ENCODE measurements around the gene DGCR2. TPM values are rescaled to one million over a fixed set of nuclear protein-coding genes. Genes with fewer than 3 reads are reported as not detected.
"Not testable (repeated sequence)": the region's sequence is repeated elsewhere in the genome, so short reads cannot be mapped to it uniquely, and the experiment has no call there.

Gene DGCR2
- total RNA-seq, 1 experiment from 2014 or later = 33.6 TPM

DNA sequence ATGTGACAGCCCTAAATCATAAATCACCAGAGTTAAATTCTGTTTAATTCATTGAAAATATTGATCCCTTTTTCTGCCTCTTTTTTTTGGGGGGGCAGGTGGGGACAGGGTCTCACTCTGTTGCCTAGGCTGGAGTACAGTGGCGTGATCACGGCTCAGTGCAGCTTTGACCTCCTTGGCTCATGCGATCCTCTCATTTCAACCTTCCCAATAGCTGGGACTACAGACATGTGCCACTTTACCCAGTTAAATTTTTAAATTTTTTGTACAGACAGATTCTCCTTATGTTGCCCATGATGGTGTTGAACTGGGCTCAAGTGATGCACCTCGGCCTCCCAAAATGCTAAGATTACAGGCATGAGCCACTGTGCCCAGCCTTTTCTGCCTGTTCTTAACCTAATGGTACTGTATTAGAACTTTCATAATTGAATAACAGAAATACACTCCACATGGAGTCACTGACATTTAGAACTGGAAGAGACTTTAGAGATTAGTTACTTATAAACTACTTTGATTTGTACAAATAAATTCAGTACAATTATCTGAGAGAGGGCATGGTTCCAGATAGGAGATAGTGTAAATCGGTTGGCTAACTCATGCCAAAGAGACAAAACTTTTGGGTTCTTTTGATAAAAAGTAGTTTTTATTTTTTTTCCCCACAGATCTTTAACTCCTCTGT, 109.8 kb downstream of the DGCR2 start:
- DNase-seq (ENCODE audit: low read depth) = no peak

DNA sequence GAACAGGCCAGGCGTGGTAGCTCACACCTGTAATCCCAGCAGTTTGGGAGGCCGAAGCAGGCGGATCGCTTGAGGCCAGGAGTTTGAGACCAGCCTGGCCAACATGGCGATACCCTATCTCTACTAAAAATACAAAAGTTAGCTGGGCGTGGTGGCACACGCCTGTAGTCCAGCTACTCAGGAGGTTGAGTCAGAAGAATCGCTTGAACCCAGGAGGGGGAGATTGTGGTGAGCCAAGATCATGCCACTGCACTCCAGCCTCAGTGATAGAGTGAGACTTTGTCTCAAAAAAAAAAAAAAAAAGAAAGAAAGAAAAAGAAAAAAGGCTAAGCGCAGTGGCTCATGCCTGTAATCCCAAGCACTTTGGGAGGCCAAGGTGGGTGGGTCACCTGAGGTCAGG, 110.6 kb downstream of the DGCR2 start:
- DNase-seq (ENCODE audit: low read depth) = not testable (repeated sequence)

DNA sequence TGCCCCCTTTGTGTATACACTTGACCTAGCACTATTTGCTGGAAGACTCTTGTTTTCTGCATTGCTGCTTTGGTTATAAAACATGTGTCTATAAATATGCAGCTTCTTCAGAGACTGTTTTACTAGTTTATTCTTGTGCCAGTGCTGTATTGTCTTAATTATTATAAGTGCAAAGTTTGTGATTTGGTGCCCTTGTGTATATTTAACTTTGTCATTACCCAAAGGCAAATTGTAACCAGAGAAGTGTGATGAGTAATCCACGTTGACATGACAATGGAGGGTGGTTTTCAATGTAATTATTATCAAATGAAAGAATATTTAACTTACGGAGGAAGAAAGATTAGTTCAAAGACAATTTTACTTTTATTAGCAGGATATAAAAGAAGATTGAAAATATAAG, 111.1 kb downstream of the DGCR2 start:
- no peak for DNase-seq (ENCODE audit: low read depth)

- no peak for DNase-seq (ENCODE audit: low read depth)
Observed at GRCh38 chr22:19005905-19006304, 116.3 kb downstream of the DGCR2 start.

- DNase-seq (ENCODE audit: low read depth) = no peak
Observed at GRCh38 chr22:19004471-19004870, 117.7 kb downstream of the DGCR2 start.

GRCh38 chr22:19003508-19003907, 118.7 kb downstream of the DGCR2 start:
- DNase-seq (ENCODE audit: low read depth) = no peak

- DNase-seq (ENCODE audit: low read depth) = no peak
Observed at GRCh38 chr22:19002684-19003038, 119.6 kb downstream of the DGCR2 start.

- no peak for DNase-seq (ENCODE audit: low read depth)
Observed at GRCh38 chr22:19001204-19001603, 121.0 kb downstream of the DGCR2 start.

DNA sequence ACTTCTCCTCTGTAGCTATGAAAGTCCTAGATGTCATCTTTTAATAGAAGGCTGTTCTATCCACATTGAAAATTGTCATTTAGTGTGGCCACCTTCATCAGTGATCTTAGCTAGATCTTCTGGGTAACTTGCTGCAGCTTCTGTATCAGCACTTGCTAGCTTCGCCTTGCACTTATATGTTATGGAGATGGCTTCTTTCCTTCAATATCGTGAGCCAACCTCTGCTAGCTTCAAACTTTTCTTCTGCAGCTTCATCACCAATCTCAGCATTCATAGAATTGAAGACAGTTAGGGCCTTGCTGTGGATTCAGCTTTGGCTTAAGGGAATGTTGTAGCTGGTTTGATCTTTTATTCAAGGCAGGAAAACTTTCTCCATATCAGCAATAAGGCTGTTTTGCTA, 122.1 kb downstream of the DGCR2 start:
- not testable (repeated sequence) for DNase-seq (ENCODE audit: low read depth)

GRCh38 chr22:18999416-18999815, 122.8 kb downstream of the DGCR2 start:
- no peak for DNase-seq (ENCODE audit: low read depth)

DNA sequence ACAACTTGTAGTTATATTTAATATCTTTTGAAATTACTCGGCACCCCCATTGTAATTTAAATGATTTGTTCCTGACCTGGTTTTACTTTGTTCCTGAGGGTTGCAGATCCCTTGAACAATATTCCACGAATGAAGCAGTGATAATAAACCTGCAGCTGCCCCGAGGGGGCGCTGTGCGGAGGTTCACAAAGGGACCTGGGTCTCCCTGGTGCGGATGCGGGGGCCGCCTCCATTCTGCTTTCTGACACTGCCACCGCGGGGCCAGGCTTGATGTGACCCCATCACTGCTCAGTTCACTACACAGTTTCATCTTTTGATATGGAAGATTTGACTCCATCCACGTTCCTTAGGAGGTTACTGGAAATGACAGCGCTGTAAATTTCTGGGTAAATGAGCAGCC, 123.2 kb downstream of the DGCR2 start:
- no peak for DNase-seq (ENCODE audit: low read depth)

GRCh38 chr22:18997925-18998315, 124.3 kb downstream of the DGCR2 start:
- DNase-seq (ENCODE audit: low read depth) = no peak

GRCh38 chr22:18997306-18997924, 124.8 kb downstream of the DGCR2 start:
- no peak for DNase-seq (ENCODE audit: low read depth)

DNA sequence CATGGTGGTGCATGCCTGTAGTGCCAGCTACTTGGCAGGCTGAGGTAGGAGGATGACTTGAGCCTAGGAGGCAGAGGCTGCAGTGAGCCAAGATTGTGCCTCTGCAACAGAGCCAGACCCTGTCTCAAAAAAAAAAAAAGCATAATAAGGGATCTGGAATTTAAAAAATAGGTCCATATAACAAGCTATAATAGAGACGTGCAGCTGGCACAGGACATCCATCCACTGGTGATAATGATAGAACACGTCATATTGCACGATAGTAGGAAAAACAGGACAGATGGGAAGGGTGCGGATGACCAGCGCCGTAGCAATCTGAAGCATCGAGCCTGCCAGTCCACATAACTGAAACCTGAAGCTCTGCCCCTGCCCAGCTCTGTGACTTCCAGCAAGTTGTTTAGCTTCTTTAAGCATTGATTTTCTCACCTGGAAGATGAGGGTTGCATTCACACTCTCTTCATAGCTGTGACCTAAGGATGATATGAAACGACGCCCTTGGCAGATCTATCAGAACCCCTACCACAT, 125.8 kb downstream of the DGCR2 start:
- DNase-seq (ENCODE audit: low read depth) = no peak

DNA sequence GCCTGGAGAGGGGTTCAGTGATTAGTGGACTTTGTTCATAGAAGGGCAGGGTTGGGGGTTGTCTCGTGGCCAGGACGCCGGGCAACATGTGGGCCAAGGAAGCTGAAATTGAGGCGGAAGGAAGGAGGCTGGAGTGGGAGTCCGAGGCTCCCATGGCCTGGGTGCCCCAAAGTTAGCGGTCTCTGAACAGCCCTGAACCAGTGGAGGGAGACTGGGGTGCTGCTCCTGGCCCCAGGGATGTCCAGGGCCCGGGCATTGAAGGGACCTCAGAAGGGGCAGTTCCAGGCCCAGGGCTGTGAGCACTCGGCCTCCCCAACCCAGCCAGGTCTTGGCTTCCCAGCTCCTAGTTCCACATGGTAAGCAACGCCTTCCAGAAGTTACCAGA, 126.9 kb downstream of the DGCR2 start:
- DNase-seq (ENCODE audit: low read depth) = no peak

- DNase-seq (ENCODE audit: low read depth) = no peak
Observed at GRCh38 chr22:18994701-18995326, 127.4 kb downstream of the DGCR2 start.

- DNase-seq (ENCODE audit: low read depth) = no peak
Observed at GRCh38 chr22:18994056-18994455, 128.2 kb downstream of the DGCR2 start.

DNA sequence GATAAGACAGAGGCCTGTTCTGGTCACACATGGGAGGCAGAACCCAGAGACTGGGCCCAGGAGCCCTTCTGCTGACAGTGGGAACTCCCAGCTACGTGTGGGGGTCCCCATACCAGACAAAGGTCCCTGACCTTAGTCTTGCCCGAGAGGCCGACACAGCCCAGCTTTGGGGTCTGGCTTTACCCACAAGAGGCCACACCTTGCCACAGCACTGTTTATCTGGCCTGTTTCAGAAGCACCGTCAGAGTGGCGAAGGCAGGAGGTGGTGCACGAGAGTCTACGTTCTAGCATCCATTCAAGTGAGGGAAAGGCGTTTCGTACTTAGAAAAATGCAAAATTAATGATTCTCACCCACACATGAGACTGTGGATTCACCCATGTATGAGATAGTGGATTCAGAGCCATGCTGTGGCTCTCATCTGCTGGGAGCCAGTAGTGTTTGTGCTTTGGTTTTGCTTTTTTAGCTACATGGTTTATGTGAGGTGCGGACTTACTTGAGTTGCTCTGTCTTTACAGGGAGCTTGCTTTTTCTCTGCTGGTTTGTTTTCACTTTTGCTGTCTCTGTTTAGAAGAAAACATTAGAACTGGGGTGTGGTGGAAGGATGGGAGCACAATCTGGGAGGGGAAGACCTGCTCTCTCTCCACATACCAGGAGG, 129.5 kb downstream of the DGCR2 start:
- no peak for DNase-seq (ENCODE audit: low read depth)

- no peak for DNase-seq (ENCODE audit: low read depth)
Observed at GRCh38 chr22:18991821-18992442, 130.3 kb downstream of the DGCR2 start.

GRCh38 chr22:18991138-18991432, 131.1 kb downstream of the DGCR2 start:
- DNase-seq (ENCODE audit: low read depth) = no peak

DNA sequence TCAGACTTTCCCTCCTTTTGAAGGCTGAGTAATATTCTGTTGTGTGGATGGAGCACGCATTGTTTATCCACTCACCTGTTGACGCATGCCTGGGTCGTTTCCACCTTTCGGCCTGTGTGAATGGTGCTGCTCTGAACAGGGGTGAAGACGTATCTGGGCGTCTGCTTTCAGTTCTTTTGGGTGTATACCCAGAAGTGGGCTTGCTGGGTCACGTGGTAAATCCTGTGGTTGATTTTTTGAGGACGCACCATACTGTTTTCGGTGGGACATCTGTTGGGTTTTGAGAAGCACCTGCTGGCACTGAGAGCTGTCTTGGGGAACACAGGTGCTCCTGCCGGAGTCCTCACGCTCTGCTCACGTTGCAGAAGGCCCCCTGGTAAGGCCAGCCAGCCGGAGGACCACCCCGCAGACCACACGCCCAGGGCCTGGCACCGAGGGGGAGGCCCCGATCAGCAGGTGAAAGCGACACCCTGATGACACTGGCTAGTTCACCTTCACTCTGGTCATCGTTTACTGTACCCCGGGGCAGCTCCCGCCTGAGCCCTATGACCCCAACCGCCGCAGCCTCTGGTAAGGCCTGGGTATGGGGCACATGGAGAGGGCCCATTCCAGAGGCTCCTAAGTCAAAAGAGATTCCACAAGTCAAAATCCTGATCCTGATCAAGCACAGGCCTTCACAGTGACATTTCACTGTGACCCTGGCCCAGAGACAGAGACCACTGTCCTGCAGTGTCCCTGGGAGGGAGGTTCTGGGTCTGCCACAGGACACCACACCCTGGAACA, 131.7 kb downstream of the DGCR2 start:
- DNase-seq (ENCODE audit: low read depth) = no peak
